NCI-H446 treated with DMSO at 0.1 percent for 48 hours (cell line): ENCODE results near the gene NUP37.

ENCODE experiments used
- DNase-seq: peaks from one replicate; lab custom pipeline; 2025; lab: John Stamatoyannopoulos, UW

Gene NUP37

GRCh38 chr12:102026728-102027127 is 93.2 kb downstream of the NUP37 start:
- no peak for DNase-seq

DNA sequence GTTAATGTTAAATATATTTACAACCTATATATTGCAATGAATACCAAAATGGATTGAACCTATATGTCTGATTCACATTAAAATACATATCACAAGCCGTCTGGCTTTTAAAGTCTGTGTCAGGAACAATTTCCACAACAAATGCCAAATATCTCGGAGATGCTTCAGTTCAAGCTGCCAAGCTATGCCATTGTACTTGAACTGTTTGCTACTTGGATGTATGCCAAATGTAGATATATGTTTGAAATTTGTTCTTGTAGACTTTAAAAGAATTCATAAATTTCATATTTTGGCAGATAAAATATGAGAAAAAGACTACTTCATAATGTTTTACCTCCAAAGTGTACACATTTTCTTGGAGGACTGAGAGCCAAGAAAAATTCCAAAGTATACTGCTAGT is 95.1 kb downstream of the NUP37 start:
- DNase-seq, result no peak

DNA sequence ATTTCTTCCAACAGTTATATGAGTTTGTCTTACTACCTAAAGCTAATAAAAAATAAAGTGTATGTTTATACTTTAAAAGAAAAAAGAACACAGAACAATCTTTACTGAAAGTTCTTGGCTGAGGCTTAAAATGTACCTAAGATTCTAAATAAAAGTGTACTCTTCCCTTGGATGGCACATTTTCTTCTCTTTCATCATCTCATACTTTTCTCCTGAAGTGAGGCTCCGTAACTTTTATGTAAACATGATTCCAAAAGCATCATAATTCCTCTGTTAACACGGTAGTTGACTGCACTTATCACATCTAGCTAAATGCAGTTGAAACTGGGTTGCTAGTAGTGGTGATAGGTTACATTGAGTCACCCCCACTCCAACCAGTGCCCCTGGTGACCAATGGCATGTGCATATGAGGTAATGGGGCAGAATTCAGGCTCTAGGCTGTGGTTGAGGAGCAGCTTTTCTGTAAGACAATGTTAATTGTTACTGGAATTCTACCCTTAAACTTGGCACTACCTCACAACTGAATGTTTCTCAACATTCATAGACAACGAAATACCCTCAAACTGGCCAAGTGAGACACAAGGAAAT is 96.5 kb downstream of the NUP37 start:
- DNase-seq, result no peak
